Astrocyte (in vitro differentiated cells and primary cell): ENCODE measurements around the gene ZNF467.

Source experiments
- EZH2 ChIP-seq: IDR thresholded peaks from 2 replicates; pipeline ENCODE4 v1.6.1; 2012; ENCODE audit warnings: mild to moderate bottlenecking, low read length, inconsistent platforms; ENCODE audit not compliant: insufficient read depth
- TF ChIP-seq, protein P1 (sequence below): IDR thresholded peaks from 2 replicates; pipeline ENCODE4 v1.5.1; 2011; ENCODE audit warnings: low read depth, mild to moderate bottlenecking, inconsistent platforms, low read length, moderate library complexity; ENCODE audit not compliant: insufficient read depth

DNA sequence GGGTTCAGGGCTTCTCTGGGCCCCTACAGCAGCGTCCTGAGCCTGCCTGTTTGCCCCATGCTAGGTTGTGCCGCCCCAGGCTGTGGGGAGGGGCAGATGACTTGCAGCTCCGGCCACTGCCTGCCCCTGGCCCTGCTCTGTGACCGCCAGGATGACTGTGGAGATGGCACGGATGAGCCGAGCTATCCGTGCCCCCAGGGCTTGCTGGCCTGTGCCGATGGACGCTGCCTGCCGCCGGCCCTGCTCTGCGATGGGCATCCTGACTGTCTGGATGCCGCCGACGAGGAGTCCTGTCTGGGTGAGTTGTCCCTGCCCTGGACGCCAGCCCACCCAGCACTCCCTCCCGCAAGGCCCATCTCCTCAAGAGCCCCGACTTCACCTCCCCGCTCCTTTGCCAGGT is 15.7 kb upstream of the ZNF467 start:
- TF ChIP-seq, protein P1, sequence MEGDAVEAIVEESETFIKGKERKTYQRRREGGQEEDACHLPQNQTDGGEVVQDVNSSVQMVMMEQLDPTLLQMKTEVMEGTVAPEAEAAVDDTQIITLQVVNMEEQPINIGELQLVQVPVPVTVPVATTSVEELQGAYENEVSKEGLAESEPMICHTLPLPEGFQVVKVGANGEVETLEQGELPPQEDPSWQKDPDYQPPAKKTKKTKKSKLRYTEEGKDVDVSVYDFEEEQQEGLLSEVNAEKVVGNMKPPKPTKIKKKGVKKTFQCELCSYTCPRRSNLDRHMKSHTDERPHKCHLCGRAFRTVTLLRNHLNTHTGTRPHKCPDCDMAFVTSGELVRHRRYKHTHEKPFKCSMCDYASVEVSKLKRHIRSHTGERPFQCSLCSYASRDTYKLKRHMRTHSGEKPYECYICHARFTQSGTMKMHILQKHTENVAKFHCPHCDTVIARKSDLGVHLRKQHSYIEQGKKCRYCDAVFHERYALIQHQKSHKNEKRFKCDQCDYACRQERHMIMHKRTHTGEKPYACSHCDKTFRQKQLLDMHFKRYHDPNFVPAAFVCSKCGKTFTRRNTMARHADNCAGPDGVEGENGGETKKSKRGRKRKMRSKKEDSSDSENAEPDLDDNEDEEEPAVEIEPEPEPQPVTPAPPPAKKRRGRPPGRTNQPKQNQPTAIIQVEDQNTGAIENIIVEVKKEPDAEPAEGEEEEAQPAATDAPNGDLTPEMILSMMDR, result no peak
- no peak for TF ChIP-seq EZH2
